ENCODE results near the gene GPR62.

GPR62 gene

GRCh38 chr3:51969841-51970240 lies 14.7 kb downstream of the GPR62 start:
- no peak for DNase-seq (ENCODE audit: low read depth in 2 of 2)

GRCh38 chr3:51970606-51971300 lies 15.6 kb downstream of the GPR62 start:
- DNase-seq (ENCODE audit: low read depth in 2 of 2), result no peak

- DNase-seq (ENCODE audit: low read depth in 2 of 2), result no peak
Observed at GRCh38 chr3:51971350-51971749, 16.2 kb downstream of the GPR62 start.

GRCh38 chr3:51974277-51974962 lies 19.2 kb downstream of the GPR62 start:
- no peak for DNase-seq (ENCODE audit: low read depth in 2 of 2)

- peak in 1 of 2 donors; percentile 46 for DNase-seq (ENCODE audit: low read depth in 2 of 2)
Observed at GRCh38 chr3:51974963-51975851, 20.0 kb downstream of the GPR62 start, which contains the start of gene ABHD14A. TSS of gene ABHD14A (plus strand) at chr3:51975064. CDS start at chr3:51975136, 72 bp downstream.

GRCh38 chr3:51975852-51976549 lies 20.8 kb downstream of the GPR62 start:
- DNase-seq (ENCODE audit: low read depth in 2 of 2), result no peak

DNA sequence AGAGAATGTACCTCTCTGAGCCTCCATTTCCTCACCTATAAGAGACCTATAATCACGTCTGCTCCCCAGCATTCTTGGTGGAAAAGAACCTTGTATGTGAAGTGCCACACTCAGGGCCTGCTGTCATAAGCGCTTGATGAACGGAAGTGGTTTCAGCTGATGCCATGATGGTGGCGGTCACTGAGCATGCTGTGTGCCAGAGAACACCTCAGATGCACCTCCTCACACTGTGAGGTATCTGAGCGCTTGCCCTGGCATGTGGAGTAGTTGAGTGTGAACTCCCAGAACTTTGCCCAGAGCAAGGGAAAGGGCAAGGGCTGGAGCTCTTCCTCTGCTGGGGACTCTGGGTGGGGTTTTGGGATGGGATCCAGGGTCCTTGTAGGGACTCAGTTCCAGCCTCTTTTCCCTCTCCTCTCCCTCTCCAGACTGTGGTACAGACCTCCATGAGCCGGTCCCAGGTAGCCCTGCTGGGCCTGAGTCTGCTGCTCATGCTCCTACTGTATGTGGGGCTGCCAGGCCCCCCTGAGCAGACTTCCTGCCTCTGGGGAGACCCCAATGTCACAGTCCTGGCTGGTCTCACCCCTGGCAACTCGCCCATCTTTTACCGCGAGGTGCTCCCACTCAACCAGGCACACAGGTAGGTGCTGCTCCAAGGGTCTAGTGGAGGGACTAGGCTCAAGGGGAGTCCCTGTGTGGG lies 22.4 kb downstream of the GPR62 start:
- no peak for DNase-seq (ENCODE audit: low read depth in 2 of 2)

- DNase-seq (ENCODE audit: low read depth in 2 of 2), result no peak
Observed at GRCh38 chr3:51978143-51978502, 22.9 kb downstream of the GPR62 start.

GRCh38 chr3:51980253-51980652 lies 25.1 kb downstream of the GPR62 start:
- DNase-seq (ENCODE audit: low read depth in 2 of 2), result no peak

- no peak for DNase-seq (ENCODE audit: low read depth in 2 of 2)
Observed at GRCh38 chr3:51982352-51982837, 27.2 kb downstream of the GPR62 start.

- peak; percentile 59 to 72 for DNase-seq (ENCODE audit: low read depth in 2 of 2)
Observed at GRCh38 chr3:51982838-51983577, 27.8 kb downstream of the GPR62 start, which contains the start of gene ACY1. TSS of gene ACY1 (plus strand) at chr3:51983535. CDS start at chr3:51984065, 530 bp downstream.

DNA sequence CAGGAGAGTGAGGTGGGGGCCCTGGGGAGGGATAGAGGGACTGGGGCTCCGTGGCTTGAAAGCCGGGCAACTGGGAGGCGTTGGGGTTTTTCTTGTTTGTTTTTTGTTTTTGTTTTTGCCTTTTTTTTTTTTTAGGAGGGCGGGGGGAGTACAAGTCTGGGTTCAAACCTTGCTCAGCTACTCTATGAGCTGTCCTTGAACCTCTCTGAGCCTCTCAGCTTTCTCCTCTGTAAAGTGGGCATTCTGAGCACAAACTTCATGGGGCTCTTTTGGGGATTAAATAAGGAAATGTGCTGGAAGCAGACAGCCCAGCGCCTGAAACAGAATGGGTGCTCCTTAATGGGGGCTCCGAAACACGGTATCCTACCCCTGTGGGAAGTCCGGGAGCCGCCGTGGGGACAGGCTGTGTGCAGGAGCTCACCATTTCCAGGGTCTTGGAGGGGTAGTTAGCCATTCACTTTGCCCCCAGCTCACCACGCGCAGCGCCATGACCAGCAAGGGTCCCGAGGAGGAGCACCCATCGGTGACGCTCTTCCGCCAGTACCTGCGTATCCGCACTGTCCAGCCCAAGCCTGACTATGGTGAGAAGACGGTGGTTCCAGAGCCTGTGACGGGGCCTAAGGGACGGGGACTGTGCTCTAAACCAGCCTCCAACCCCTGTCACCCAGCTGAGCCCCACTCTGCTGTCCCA lies 28.5 kb downstream of the GPR62 start:
- no peak for DNase-seq (ENCODE audit: low read depth in 2 of 2)

GRCh38 chr3:51984269-51984647 lies 29.1 kb downstream of the GPR62 start:
- no peak for DNase-seq (ENCODE audit: low read depth in 2 of 2)

DNA sequence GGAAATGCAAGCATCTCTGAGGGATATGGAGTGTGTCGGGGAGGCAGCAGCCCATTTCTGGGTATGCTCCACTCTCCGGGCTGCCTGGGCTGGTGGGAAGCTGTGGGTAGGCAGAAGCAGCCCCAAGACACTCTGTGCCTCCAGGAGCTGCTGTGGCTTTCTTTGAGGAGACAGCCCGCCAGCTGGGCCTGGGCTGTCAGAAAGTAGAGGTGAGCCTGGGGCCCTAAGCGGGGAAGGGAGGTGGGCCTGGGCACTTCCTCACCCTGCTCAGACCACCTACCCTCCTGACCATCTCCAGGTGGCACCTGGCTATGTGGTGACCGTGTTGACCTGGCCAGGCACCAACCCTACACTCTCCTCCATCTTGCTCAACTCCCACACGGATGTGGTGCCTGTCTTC lies 29.9 kb downstream of the GPR62 start:
- no peak for DNase-seq (ENCODE audit: low read depth in 2 of 2)

GRCh38 chr3:51986010-51986947 lies 31.1 kb downstream of the GPR62 start:
- DNase-seq (ENCODE audit: low read depth in 2 of 2), result no peak

- DNase-seq (ENCODE audit: low read depth in 2 of 2), result no peak
Observed at GRCh38 chr3:51987568-51987967, 32.4 kb downstream of the GPR62 start.

GRCh38 chr3:51988286-51989146 lies 33.3 kb downstream of the GPR62 start:
- no peak for DNase-seq (ENCODE audit: low read depth in 2 of 2)
